GM21717 (cell line): ENCODE measurements around the gene NDUFAF5.
A peak's percentile ranks its signal among the peaks of the same experiment; 100 is the strongest.

Experiments
- ATAC-seq: cut with Tn5 transposase; IDR thresholded peaks from one replicate; pipeline ENCODE4 v1.9.1; 2021; ENCODE audit warnings: mild to moderate bottlenecking, moderate library complexity; ENCODE audit not compliant: unreplicated experiment

Gene NDUFAF5

DNA sequence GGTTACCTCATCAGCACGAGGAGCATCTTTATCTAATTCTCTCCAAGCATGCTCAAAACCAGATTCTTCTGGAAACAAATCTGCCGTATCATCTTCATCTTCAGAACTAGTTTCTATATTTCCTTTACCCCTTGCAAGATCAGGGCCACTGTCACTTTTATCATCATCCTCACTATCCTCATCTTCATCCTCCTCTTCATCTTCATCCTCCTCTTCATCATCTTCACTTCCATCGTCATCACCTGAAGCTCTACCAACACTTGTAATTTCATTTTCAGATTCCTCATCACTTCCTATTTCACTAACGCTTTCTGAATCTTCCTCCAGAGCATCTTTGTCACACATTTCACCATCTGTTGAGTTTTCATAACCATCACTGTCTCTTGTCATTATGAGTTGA is 9.0 kb upstream of the NDUFAF5 start:
- no peak for ATAC-seq

DNA sequence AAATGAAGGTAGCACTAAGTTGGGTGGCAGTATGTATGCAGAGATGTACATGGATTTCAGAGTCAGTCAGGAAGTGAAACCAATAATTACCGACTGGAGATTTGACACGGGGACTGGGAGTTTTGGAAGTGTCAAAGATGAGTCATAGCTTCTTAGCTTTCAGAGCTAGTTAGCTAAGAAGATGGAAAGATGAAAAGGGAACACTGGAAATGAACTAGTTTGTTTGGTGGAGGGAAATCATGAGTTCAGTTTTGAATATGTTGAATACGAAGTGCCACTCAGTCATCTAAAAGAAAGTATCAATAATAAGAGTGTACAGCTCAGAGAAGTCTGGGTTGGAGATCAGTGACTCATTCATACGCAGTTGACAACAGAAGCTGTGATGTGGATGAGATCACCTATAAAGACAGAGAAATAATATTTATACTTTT is 7.6 kb upstream of the NDUFAF5 start:
- no peak for ATAC-seq

DNA sequence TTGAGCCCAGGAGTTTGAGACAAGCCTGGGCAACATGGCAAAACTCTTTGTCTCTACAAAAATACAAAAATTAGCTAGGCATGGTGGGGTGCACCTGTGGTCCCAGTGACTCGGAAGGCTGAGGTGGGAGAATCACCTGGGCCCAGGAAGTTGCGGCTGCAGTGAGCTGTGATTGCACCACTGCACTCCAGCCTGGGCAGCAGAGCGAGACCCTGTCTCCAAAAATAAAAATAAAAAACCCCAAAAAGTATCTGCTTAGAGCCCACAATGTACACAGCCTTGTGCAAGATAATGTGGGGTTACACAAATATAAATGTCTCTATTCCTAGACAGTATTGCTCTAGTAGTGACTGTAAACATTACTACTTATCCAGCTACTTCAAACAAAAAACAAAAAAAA is 6.0 kb upstream of the NDUFAF5 start:
- no peak for ATAC-seq

DNA sequence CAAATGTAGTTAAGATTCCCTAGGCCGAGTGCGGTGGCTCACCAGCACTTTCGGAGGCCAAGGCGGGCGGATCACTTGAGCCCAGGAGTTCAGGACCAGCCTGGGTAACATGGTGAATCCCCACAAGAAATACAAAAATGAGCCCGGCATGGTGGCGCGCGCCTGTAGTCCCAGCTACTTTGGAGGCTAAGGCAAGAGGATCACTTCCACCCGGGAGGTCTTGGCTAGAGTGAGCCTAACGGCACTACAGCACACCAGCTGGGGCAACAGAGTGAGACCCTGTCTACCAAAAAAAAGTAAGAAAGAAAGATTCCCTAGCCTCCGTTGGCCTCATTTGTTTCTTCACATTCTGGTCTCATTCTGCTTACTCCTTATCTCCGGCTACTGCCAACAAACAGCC is 1.3 kb upstream of the NDUFAF5 start:
- no peak for ATAC-seq

DNA sequence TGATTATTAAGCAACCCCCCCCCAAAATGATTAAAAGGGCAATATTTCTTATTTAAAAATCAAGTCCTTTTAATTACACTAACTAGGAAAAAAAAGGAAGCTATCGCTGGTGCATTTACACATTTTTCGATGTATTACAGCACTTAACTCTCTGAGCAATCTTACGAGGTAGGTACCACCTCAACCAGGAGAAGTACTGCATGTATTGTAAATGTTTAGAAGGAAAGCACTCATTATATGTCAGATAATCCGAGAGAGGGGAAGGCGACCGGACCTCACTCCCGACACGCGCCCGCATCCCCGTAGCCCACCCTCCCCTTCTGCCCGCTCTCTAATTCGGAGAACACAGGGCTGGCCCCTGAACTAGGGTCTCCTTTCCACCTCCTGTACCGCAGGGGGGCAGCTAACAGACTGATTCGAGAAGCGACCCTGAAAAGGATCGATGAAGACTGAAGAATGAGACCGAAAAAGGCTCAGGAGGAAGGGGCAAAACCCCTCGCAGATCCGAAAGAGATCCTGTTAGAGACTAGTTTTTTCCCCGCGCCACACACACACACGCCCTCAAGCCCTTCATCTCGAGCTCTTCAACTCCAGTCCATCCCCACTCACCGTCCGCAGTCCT is 446 bp upstream of the NDUFAF5 start:
- peak; percentile 7 for ATAC-seq

DNA sequence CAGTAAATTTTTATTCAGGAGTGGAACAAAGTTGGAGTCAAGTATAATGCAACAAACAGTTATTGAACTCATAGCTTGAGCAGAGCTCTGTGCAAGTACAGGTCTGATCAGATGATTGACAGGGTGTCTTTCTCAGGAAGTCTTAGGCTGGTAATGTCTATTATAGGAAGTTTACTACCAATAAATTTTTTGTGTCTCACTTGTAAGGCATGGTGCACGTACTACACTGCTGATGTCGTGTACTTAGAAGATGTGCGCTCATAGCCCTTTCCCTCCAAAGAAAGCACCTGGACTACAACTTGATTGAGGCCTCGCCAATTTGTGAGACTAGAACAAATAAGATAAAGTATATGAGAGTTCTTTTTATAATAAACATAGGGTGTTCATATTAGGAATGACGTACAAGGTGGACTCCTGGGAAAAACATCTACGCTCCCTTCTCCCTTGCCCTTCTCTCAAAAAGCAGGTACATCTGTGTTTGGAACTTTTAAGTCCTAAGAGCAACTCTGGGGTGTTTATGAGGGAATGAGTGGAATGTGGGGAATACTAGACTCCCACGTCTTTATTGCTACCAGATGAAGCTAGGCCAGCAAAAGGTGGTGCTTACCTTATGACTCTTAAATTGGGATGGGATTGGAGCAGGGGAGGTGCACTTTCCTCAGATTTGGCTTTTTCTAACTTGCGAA is 1.5 kb downstream of the NDUFAF5 start:
- no peak for ATAC-seq

DNA sequence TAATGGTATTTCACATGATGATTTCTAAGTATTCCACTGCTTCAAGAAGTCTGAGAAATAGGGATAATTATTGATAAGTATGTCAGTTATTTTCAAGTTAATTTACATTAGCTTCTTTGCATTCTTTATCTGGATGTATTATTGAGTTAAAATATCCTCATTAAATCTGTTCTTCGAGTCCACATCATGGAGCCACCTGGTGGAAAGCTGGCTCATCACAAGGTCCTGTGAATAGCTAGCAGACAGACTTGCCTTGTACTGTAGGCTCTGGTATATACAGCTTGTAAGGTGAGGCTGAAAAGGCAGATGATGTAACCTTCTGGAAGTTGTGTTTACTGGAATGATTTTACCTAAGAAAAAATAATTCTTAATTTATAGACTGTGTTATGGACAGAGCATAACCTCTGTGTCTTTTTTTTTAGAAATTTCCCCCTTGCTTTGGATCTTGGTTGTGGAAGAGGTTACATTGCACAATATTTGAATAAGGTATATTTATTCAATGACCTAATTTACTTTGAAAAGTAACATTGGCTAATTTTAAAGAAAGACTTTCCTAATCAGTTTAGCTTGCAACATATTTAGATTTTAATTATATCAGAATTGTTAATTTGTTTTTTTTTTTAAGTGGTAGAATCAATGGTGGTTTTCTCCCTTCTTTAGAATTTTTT is 3.5 kb downstream of the NDUFAF5 start:
- no peak for ATAC-seq

DNA sequence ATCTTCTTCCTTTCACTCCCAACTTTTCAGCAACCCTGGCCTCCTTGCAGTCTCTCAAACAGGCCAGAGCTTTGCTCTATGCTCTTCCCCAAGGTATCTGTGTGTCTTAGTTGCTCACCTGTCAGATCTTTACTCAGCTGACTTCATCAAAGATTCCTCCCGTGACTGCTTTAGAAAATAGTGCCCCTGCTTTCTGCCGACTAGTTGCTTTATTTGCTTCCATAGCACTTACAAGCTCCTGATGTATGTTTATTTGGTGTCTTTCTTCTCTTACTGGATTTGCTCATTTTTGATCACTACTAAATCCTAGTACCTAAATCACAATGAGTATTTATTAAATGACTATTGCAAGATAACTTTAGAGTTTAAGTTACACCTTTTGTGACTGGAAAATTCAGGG is 5.9 kb downstream of the NDUFAF5 start:
- ATAC-seq, result no peak

DNA sequence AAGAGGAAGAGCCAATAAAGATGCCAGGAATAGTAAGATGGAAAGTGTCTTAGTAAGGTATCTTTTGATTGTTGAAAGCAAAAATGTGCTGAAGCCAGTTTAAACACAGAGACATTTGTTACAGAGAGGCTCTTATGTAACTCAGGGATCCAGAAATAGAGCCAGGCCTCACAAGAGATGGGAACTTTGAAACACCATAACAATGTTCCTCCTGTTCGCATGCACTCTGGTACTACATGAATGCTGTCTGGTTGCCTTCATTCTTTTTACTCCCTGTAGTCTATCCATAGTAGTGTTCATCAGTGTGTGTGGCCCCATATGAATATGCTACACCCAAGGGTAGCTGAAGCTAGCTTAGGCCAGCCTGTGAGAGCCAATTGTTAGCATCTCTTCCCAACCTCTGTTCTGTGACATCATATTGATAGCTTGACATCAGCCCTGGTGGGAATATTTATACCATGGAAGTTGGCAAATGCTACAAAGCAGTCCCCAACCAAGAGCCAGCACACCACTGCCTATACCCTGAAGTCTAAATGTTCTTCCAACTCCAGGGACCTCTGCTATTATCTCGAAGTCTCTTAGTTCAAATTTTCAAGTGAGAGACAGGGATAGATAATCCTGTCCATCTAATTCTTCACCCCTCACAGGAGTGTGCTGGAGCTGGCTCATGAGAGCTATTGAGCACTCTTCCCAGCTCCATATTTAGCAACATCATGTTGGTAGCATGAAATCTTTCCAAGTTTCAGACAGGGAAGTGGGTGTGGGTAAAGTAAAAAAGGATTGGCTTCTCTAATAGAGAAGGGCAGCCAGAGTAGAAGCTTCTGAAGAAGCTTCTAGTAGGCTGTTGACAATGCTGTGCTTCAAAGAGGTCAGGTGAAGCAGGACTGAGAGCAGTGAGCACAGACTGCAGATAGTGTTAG is 7.0 kb downstream of the NDUFAF5 start:
- no peak for ATAC-seq

DNA sequence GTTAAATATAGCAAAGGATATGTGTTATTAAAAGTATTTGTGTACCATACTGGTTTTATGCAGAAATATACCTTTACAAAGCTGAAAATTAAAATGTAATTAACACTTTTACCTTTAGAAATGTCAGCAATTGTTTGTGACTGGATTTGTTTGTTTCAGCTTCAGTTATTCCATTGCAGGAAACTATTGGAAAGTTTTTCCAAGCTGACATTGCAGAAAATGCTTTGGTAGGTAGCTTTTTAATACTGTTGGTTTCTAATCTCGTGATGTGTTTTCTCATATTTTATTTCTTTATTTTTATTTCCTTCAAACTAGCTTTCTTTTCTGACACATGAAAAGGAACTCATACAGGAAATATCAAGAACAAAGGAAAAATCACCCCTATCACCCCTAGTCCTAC is 8.2 kb downstream of the NDUFAF5 start:
- no peak for ATAC-seq

DNA sequence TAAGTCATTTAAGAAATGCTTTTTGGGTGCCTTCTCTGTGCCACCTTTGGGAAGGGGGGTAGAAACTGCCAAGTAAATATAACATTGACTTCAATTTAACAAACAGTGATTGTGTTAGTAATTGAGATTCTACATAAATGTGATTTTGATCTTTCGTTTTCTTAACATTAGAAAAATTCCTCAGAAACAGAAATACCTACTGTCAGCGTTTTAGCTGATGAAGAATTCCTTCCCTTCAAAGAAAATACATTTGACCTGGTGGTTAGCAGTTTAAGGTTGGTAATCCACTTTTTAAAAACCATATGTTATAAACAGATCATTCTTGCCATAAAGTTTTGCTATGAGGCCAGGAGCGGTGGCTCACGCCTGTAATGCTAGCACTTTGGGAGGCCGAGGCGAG is 9.8 kb downstream of the NDUFAF5 start:
- ATAC-seq, result no peak

DNA sequence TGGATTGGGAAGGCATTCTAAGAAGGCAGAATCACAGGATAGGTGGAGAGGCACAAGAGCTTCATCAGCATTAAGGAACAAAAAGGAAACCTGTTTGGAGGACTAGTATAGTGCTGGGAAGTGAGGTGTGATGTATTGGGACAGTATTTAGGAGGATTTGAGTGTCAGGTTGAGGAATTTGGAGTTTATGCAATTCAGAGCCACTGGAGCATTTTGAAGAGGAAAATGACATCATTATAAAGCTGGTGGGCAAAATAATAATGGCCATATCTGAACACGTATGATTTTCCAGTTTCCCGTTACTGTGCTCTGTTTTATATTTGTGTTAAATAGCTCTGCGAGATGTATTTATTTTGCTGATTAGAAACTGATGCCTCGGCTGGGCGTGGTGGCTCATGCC is 14.2 kb downstream of the NDUFAF5 start:
- ATAC-seq, result no peak

DNA sequence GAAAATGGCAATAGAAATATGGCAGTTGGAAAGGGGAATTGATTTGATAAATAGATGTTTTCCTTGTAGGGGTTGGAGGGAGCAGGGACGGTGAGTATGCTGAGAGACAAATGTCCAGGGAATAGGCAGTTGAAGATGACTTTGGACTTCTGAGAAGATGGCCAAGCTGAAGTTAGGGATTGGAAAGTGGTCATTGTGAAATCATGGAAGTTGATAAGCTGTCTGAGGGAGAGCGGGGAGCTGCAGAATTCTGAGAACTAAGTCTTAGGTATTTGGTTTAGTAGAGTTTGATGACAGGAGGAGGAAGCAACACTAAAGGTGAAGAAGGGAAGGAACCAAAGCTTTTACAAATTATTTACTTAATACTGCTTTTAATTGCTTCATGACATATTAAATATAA is 15.1 kb downstream of the NDUFAF5 start:
- no peak for ATAC-seq

DNA sequence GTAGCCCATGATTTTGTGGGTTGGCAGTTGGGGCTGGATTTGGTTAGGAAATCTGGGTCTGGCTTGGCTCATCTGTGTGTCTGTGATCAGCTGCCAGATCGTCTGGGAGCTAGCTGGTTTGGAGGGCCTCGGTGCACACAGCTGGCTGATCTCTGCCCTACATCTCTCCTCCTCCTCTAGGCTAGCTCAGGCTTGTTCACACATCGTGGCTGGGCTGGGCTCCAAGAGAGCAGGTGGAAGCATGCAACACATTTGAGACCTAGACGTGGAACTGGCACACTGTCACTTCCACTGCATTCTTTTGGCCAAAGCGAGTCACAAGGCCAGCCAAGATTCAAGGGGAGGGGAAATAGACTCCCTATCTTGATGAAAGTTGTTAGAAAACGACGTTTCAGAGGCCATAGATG is 15.9 kb downstream of the NDUFAF5 start:
- no peak for ATAC-seq

DNA sequence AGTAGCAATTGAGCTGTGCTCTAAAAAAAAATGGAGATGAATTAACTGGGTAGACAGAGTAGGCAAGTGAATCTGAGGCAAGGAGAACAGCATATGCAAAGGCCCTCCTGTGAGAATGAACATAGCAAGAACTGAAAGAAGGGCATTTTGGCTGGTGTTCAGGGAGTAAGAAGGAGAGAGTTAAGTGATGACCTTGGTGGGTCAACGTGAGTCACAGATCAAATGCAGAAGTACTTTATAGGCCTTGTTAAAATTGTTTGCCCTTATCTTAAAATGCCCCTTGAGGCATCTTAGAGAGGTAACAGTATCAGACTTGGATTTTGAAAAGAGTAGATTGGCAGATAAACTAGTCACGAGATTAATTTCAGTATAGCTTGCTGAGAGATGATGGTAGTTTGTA is 24.5 kb downstream of the NDUFAF5 start:
- no peak for ATAC-seq

DNA sequence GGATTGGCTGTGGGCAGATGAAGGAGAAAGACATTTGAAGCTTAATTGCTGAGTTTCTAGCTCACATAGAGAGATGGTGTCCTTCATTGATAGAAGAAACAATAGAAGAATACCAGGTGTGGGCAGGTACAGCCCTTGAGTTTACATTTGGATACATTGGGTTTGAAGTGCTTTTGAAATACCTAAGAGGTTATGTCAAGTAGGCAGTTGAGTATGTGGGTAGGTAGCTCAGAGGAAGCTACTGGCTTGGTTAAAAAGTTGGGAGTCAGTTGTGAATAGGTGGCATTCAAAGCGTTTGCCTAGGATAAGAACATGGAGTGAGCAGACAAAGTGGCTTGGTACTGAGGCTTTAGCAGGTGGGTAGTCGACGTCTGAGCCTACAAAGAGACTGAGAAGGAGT is 25.0 kb downstream of the NDUFAF5 start:
- no peak for ATAC-seq

DNA sequence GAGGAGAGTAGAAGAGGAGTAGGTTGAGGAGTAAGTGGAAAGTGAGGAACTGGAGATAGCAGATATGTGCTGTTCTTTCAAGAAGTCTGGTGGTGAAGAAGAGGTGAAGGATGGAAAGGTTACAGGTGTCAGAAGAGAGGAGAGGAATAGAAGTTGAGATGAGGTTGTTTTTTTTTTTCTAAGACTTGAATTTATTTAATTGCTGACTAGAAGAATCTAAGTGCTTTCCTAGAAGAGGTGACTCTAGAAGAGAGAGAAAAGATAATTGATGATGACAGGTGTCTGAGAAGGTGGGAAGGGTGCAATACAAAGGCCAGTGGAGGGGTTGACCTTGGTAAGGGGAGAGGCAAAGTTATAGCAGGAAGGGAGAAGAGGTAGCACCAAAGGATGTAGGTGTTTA is 25.6 kb downstream of the NDUFAF5 start:
- no peak for ATAC-seq

DNA sequence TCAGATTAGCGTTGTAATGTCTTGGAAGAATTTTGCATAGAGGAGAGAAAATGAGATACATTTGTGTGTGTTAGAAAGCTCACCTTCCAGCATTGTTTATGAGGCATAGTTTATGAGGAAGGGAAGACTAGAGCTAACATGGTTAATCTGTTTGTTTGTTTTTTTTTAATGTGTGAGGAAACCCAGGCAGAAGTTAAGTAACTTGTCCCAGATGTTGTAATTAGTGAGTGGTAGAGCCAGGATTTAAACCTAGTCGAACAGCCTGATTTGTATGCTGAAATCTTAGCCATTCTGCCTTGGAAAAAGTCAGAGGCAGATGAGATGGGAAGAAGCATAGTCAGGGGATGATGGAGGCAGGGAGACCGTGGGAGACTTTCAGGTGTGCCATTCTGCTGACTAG is 29.1 kb downstream of the NDUFAF5 start:
- no peak for ATAC-seq

DNA sequence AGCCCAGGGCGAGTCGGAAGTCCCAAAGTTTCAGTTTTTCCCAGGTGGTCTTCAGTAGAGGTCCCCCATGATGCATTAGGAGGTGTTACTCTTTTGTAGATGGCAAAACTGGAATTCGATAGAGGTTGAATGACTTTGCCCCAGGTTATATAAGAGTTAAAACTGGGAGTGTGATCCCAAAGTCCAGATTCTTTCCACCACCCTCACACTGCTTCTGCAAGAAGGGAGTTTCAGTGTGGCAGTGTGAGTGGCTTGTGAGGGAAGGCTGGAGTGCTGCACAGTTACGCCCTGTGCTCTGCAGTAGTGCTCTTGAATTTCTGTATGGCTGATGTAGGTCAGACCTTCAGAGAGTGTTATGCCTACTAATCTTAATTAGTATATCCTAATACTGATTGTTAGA is 29.8 kb downstream of the NDUFAF5 start:
- ATAC-seq, result no peak

DNA sequence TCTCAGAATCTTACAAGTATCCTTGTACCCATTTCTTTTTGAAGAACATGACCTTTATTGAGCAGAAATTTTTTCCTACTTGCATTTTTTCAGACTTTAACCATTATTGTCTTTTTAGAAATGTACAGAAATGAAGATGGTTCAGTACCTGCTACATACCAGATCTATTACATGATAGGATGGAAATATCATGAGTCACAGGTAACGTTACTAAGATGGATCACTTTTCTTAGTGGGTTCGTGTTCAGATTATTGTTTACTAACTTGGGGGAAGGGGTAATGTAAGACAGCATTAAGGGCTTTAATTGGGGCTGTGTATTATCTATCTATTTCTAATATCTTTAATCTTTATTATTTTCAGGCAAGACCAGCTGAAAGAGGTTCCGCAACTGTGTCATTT is 31.9 kb downstream of the NDUFAF5 start:
- ATAC-seq, result no peak

DNA sequence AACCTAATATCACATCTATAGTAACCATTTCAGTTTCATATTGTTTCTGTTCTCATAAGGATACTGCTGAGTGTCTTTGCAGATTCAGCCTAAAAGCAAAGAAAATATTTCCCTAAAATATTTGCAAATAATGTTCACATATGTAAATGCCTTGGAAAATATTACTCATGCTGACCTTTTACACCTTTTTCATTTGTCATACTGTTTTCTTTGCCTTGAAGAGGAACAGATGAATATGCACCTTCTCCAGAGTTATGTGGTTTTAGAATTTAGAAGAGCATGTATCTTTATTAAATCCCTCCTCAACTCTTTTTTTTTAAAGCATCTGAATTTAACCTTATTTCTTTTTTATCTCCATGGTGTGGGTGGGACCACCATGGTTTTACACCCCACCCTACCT is 32.5 kb downstream of the NDUFAF5 start:
- ATAC-seq, result no peak
